ENCODE measurements around the gene AUTS2. TPM values are rescaled to one million over a fixed set of nuclear protein-coding genes. Genes with fewer than 3 reads are reported as not detected.

The AUTS2 gene
- total RNA-seq, 2 experiments from 2014 or later, result 4.0 to 4.7 TPM

DNA sequence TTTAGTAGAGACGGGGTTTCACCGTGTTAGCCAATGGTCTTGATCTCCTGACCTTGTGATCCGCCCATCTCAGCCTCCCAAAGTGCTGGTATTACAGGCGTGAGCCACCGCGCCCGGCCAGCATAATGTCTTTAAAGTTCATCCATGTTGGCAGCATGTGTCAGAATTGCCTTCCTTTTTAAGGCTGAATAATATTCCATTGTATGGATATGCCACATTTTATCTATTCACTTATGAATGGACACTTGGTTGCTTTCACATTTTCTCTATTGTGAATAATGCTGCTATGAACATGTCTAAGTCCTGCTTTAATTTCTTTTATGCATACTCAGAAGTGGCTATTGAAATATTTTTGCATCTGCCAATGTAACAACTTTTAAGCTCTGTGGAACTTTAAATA, 779.7 kb downstream of the AUTS2 start:
- DNase-seq, result no peak
- CTCF ChIA-PET, result no interaction called here
- H3K9me3 Mint-ChIP-seq, result no peaks in the 10 kb centered on the region
- intact Hi-C loops (cut with micrococcal nuclease), result no loop called here
- POLR2A ChIA-PET, result no interaction called here
- H3K27ac Mint-ChIP-seq, result no peak overlapping the region
- no peaks in the 10 kb centered on the region for H3K4me1 Mint-ChIP-seq (ENCODE audit: low read depth)
- no peaks in the 10 kb centered on the region for H3K36me3 Mint-ChIP-seq
- no peak overlapping the region for H3K4me3 Mint-ChIP-seq
- H3K27me3 Mint-ChIP-seq, result no peaks in the 10 kb centered on the region

DNA sequence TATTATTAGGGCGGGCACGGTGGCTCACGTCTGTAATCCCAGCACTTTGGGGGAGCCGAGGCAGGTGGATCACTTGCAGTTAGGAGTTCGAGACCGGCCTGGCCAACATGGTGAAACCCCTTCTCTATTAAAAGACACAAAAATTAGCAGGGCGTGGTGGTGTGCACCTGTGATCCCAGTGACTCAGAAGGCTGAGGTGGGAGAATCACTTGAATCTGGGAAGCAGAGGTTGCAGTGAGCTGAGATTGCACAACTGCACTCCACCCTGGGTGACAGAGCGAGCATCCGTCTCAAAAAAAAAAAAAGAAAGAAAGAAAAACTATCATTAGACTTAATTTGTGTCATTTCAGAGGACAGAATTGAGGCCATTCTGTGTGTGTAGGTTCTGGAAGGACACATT, 780.9 kb downstream of the AUTS2 start:
- H3K9me3 Mint-ChIP-seq, result no peaks in the 10 kb centered on the region
- no peaks in the 10 kb centered on the region for H3K36me3 Mint-ChIP-seq
- ChIA-PET POLR2A (no interaction called here), CTCF (no interaction called here)
- H3K27me3 Mint-ChIP-seq, result no peaks in the 10 kb centered on the region
- H3K4me3 Mint-ChIP-seq, result no peak overlapping the region
- no peaks in the 10 kb centered on the region for H3K4me1 Mint-ChIP-seq (ENCODE audit: low read depth)
- intact Hi-C loops (cut with micrococcal nuclease), result no loop called here
- no peak for DNase-seq
- H3K27ac Mint-ChIP-seq, result no peak overlapping the region

DNA sequence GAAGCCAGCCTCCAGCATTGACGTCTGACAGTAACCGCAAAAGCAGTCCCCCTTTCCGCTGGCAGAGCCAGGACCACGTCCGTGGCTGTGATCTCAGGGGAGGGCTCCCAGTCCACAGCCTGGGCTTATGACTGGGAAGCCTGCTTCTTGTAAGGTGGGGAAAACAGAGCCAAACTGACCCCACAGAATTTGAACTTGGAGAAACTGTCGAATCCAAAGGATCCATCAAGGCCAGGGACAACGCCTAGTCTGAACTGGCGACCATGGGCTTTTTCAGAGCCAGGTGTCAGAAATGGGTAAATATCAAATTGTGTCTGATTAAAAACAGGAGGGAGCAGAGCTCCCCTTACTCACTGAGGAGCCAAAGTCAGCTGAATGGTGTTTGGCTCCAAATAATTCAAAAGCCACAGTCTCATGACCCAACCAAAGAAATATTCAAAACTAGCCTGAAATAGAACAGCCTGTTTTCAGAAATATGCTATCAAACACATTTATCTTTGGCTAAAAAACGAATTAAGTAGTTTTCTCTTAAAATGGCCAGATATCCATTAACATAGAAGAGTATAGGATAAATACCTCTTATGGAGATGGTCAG, 782.2 kb downstream of the AUTS2 start:
- H3K4me3 Mint-ChIP-seq, result no peak overlapping the region
- intact Hi-C loops (cut with micrococcal nuclease), result no loop called here
- no peaks in the 10 kb centered on the region for H3K36me3 Mint-ChIP-seq
- no peak for DNase-seq
- CTCF ChIA-PET, result no interaction called here
- no peaks in the 10 kb centered on the region for H3K9me3 Mint-ChIP-seq
- POLR2A ChIA-PET, result no interaction called here
- no peak overlapping the region for H3K27ac Mint-ChIP-seq
- no peaks in the 10 kb centered on the region for H3K27me3 Mint-ChIP-seq
- no peaks in the 10 kb centered on the region for H3K4me1 Mint-ChIP-seq (ENCODE audit: low read depth)

DNA sequence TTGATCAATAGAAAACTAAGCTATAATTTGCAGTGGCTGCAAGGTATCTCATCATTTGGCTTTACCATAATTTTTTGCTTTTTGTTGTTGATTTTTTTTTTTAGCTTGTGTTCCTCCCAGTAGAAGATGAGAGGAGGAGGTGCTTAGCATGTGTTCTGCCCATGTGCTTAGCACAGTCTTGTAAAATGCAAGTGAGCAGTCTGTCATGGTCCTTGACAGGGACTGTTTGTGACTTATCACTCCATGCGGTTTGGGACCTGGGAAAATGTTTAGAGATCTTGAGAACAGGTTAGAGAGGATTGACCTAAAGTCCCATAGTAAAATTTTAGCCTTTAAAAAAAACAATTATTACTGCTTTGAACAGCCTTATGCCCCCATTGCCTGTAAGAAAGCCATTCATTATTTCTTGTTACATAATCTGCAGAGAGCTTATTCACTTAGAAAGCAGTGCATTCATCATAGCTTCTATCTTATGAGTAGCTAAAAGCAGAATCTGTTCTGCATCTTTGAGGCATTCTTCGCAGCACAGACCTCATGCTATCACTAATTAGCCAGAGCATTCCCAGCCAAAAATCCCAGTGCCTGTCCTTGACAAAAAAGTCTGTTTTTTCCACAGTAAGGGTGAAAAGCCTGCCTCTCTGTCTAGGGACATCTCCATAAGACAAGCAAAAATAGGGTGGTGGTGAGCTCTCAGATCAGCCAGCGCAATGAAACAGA, 784.9 kb downstream of the AUTS2 start:
- H3K36me3 Mint-ChIP-seq, result no peaks in the 10 kb centered on the region
- DNase-seq, result no peak
- H3K27ac Mint-ChIP-seq, result no peak overlapping the region
- intact Hi-C loops (cut with micrococcal nuclease), result no loop called here
- no peaks in the 10 kb centered on the region for H3K27me3 Mint-ChIP-seq
- no peaks in the 10 kb centered on the region for H3K9me3 Mint-ChIP-seq
- H3K4me1 Mint-ChIP-seq (ENCODE audit: low read depth), result no peaks in the 10 kb centered on the region
- CTCF ChIA-PET, result interaction anchor here (0.5 kb wide), 1 partner anchor 170 kb away, joined by 3 read pairs; no protein-coding TSS in a partner anchor
- H3K4me3 Mint-ChIP-seq, result no peak overlapping the region
- POLR2A ChIA-PET, result no interaction called here

DNA sequence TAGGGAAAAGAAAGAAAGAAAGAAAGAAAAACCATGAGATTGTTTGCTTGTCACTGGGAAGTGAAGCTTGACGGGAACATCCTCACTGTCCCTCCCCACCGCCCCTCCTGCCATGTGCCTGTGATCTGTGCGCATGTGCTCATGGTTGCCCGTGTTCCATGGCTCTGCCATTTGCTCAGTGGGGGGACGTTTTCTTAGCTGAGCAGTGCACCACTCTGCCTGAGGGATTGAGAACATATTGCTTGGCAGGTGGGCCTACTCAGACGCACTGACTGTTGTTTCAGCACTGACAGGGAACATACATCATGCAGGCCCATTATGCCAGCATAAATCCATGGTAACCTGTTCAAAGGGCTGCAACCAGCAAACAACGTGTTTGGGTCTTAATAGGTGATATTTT, 785.7 kb downstream of the AUTS2 start:
- H3K9me3 Mint-ChIP-seq, result no peaks in the 10 kb centered on the region
- DNase-seq, result no peak
- H3K27ac Mint-ChIP-seq, result no peak overlapping the region
- no peaks in the 10 kb centered on the region for H3K4me1 Mint-ChIP-seq (ENCODE audit: low read depth)
- ChIA-PET POLR2A (no interaction called here), CTCF (interaction anchor here (0.5 kb wide), 2 partner anchors 142 to 170 kb away, joined by 3 to 4 read pairs; no protein-coding TSS in a partner anchor)
- H3K4me3 Mint-ChIP-seq, result no peak overlapping the region
- no peaks in the 10 kb centered on the region for H3K27me3 Mint-ChIP-seq
- H3K36me3 Mint-ChIP-seq, result no peaks in the 10 kb centered on the region
- intact Hi-C loops (cut with micrococcal nuclease), result no loop called here

DNA sequence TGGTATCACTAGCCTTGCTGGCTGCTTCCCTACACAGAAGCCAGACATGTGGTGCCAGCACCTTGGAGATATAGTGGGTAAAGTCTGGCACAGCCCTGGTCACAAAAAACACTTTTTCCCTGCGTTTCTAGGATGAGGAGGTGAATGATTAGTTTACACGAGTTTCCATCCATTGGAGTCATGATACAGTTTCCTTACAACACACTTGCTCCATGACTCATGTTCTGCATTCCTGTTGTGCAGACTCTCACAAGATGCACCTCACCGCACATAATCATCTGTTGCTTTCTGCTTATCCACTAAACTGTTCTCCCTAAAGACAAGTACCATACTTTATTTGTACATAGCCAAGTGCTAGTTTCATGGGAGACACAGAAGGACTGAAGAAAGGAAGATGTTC, 786.6 kb downstream of the AUTS2 start:
- DNase-seq, result no peak
- Mint-ChIP-seq H3K27ac (no peak overlapping the region), H3K4me1 (ENCODE audit: low read depth) (no peaks in the 10 kb centered on the region), H3K4me3 (no peak overlapping the region), H3K27me3 (no peaks in the 10 kb centered on the region), H3K9me3 (no peaks in the 10 kb centered on the region), H3K36me3 (no peaks in the 10 kb centered on the region)
- ChIA-PET CTCF (no interaction called here), POLR2A (no interaction called here)
- intact Hi-C loops (cut with micrococcal nuclease), result no loop called here

DNA sequence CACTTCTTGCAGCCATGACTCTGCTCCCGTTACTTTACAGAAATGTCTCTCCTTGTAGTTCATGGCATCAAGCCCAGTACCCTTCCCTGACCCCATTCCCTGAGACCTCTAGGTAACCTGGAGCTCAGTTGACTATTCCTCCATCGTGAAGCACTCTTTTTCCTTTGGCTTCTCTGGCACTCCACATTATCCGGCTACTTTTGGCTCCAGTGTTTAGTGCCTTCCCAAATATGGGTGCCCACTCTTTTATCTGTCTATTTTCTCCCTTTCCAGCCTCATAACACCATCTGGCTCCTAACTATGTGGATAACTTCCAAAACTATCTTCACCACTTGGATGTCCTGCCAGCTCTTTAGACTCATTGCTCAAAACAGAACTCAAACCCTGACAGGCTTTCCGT, 788.9 kb downstream of the AUTS2 start:
- H3K27me3 Mint-ChIP-seq, result no peaks in the 10 kb centered on the region
- no peak overlapping the region for H3K4me3 Mint-ChIP-seq
- CTCF ChIA-PET, result interaction anchor here (0.5 kb wide), 1 partner anchor 132 kb away, joined by 3 read pairs; no protein-coding TSS in a partner anchor
- POLR2A ChIA-PET, result interaction anchor here (0.6 kb wide), 1 partner anchor 999 kb away, joined by 3 read pairs; no protein-coding TSS in a partner anchor
- intact Hi-C loops (cut with micrococcal nuclease), result no loop called here
- no peaks in the 10 kb centered on the region for H3K36me3 Mint-ChIP-seq
- H3K27ac Mint-ChIP-seq, result no peak overlapping the region
- H3K4me1 Mint-ChIP-seq (ENCODE audit: low read depth), result no peaks in the 10 kb centered on the region
- no peaks in the 10 kb centered on the region for H3K9me3 Mint-ChIP-seq
- no peak for DNase-seq

DNA sequence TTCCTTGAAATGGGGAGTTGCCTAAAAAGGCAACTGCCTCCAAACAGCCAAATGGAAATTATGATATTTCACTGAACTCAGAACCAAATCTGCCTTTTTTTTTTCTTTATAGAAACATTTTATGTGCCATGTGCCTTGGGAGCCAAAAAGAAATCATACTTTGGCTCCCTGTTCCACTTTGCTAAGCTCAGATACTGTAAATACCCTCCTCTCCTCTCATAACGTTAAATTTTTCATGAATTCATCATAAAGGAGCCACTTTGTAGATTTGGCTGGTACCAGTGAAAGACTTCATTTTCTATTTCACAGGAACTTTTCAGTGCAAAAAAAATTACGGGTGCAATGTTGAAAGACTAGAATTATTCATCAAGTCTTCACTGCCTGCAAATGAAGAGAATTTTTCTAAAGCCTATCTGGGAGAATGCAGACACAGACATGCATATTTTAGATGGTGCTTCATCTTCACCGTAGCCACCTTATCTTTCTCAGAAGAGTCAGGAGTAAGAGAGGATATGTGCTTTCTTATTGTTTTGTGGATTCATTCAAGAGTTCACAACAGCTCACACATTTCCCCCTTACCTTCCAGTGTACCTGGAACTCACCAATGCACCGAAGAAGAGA, 791.4 kb downstream of the AUTS2 start:
- H3K4me3 Mint-ChIP-seq, result no peak overlapping the region
- no peaks in the 10 kb centered on the region for H3K36me3 Mint-ChIP-seq
- CTCF ChIA-PET, result interaction anchor here (0.7 kb wide), 1 partner anchor 309 kb away, joined by 3 read pairs; no protein-coding TSS in a partner anchor
- POLR2A ChIA-PET, result no interaction called here
- no peaks in the 10 kb centered on the region for H3K27me3 Mint-ChIP-seq
- intact Hi-C loops (cut with micrococcal nuclease), result no loop called here
- no peaks in the 10 kb centered on the region for H3K9me3 Mint-ChIP-seq
- DNase-seq, result no peak
- no peaks in the 10 kb centered on the region for H3K4me1 Mint-ChIP-seq (ENCODE audit: low read depth)
- H3K27ac Mint-ChIP-seq, result no peak overlapping the region

DNA sequence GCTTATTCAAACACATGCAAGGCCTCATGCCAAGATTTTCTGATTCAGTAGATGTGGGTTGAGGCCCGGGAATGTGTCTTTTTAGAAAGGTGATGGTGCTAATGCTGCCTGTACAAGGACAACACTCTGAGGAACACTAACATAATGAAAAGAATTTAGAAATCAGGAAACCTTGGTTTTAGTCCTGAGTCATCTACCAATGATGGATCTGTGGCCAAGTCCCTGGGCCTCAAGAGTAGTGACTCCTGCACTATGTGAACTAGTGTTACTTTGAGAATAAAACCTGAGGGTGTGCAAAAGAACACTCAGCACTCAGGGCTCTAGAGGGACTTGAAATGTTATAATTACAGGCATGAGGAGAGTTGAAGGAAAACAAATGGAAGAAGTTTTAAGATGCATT, 792.0 kb downstream of the AUTS2 start:
- ChIA-PET POLR2A (no interaction called here), CTCF (no interaction called here)
- Mint-ChIP-seq H3K27ac (no peak overlapping the region), H3K4me3 (no peak overlapping the region), H3K9me3 (no peaks in the 10 kb centered on the region), H3K4me1 (ENCODE audit: low read depth) (no peaks in the 10 kb centered on the region), H3K27me3 (no peaks in the 10 kb centered on the region), H3K36me3 (no peaks in the 10 kb centered on the region)
- intact Hi-C loops (cut with micrococcal nuclease), result no loop called here
- no peak for DNase-seq

DNA sequence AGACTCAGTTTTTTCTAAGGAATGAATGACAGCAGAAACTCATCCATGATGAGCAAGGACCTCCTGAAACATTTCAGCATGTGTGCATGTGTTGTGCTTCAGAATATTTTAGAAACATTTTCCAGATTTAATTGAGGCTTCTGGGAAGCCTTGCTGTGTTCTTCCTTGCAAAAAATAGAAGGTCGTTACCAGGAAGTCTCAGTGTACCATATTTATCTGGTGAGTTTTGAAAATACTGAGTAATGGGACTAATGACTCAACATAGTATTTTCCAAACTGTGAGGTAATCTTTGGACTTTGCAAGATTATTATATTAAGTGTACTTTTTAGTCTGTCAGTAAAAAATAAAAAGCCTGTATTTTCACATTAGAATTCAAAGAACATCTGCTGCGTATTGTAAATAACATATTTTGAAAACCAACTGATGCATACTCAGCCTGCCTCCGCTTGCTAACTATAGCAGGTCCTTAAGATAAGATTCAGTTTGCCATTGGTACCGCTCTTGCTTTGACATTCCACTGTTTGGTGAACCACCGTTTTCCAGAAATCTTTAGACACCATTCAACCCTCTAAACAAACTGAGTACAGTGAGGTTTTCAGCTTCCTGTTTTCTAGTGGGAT, 794.1 kb downstream of the AUTS2 start:
- Mint-ChIP-seq H3K4me1 (ENCODE audit: low read depth) (no peaks in the 10 kb centered on the region), H3K27ac (no peak overlapping the region), H3K9me3 (no peaks in the 10 kb centered on the region), H3K36me3 (no peaks in the 10 kb centered on the region), H3K27me3 (no peaks in the 10 kb centered on the region), H3K4me3 (no peak overlapping the region)
- ChIA-PET CTCF (no interaction called here), POLR2A (no interaction called here)
- DNase-seq, result no peak
- intact Hi-C loops (cut with micrococcal nuclease), result no loop called here

DNA sequence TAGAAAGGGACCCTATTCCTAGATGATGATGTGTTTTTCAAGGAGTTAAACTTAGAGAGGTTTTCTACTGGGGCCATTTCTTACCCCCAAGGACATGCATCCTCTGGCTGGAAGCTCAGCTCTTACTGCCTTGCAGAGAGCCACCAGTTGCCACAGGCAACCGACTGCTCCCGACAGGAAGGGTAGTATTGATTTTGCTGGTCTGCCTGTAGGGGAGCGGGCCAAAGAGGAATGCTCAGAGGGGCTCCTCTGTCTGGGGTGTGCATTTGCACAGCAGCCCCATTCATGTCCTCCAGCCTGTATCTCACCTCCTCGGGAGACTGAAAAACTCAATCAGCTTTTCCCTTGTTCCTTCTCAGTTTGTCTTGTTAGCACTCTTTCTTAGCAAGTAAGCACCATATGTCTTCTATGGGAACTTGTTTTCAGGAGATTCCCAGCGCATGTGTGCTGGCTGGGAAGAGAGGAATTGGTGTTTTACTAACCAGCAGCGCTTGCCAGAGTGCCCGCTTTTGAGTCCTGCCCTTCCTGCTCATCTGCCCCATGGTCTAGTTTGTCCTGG, 794.7 kb downstream of the AUTS2 start:
- H3K27me3 Mint-ChIP-seq, result no peaks in the 10 kb centered on the region
- intact Hi-C loops (cut with micrococcal nuclease), result no loop called here
- ChIA-PET CTCF (no interaction called here), POLR2A (no interaction called here)
- H3K9me3 Mint-ChIP-seq, result no peaks in the 10 kb centered on the region
- H3K4me1 Mint-ChIP-seq (ENCODE audit: low read depth), result no peaks in the 10 kb centered on the region
- no peak for DNase-seq
- H3K27ac Mint-ChIP-seq, result no peak overlapping the region
- no peaks in the 10 kb centered on the region for H3K36me3 Mint-ChIP-seq
- H3K4me3 Mint-ChIP-seq, result no peak overlapping the region

DNA sequence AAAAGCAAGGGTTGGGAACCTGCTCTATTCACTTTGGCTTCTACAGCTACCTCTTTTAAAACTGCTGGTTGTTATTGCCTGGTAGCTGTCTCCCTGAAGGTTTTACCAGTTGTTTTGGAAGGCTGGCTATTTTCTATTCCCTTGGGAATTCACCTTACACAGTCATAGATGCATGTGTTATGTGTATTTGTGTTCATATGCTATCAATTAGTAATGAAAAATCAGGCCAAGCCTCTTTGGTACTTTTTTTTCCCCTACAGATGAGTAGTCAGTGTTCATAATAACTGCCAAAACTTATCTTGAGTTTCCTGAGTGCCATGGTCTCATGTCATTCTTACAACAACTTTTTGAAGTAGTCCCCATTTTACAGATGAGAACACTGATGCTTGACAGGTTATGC, 795.7 kb downstream of the AUTS2 start:
- ChIA-PET POLR2A (no interaction called here), CTCF (no interaction called here)
- DNase-seq, result no peak
- Mint-ChIP-seq H3K9me3 (no peaks in the 10 kb centered on the region), H3K4me3 (no peak overlapping the region), H3K27ac (no peak overlapping the region), H3K27me3 (no peaks in the 10 kb centered on the region), H3K36me3 (no peaks in the 10 kb centered on the region), H3K4me1 (ENCODE audit: low read depth) (no peaks in the 10 kb centered on the region)
- intact Hi-C loops (cut with micrococcal nuclease), result no loop called here
